Endothelial cell of umbilical vein (primary cell): ENCODE results near the gene TXNDC2.

Source experiments
- CTCF ChIP-seq, 2 donors: IDR thresholded peaks; 1 replicate in 1 of 2; 2 replicates in 1 of 2; pipeline ENCODE4 v1.5.1; 2011; ENCODE audit warnings: low read length in 2 of 2, mild to moderate bottlenecking in 2 of 2, moderate library complexity in 2 of 2, control low read depth in 1 of 2, inconsistent platforms in 1 of 2, low read depth in 1 of 2; ENCODE audit not compliant: insufficient read depth in 1 of 2; ENCODE audit errors: extremely low read depth in 1 of 2
- EZH2 ChIP-seq: IDR thresholded peaks from 2 replicates; pipeline ENCODE4 v1.6.1; 2012; ENCODE audit warnings: borderline replicate concordance, low read depth, mild to moderate bottlenecking, moderate library complexity, low read length, inconsistent platforms; ENCODE audit not compliant: severe bottlenecking
- FOS ChIP-seq: IDR thresholded peaks from 2 replicates; pipeline ENCODE4 v1.6.1; 2011; ENCODE audit warnings: mild to moderate bottlenecking, low read length, moderate library complexity, borderline replicate concordance; ENCODE audit not compliant: insufficient read depth
- GATA2 ChIP-seq: IDR thresholded peaks from 2 replicates; pipeline ENCODE4 v1.7.0; 2011; ENCODE audit warnings: low read depth, mild to moderate bottlenecking, moderate library complexity, mixed read lengths, low read length; ENCODE audit not compliant: insufficient read length, insufficient read depth
- JUN ChIP-seq: IDR thresholded peaks from 2 replicates; pipeline ENCODE4 v1.6.1; 2011; ENCODE audit warnings: borderline replicate concordance, low read depth; ENCODE audit not compliant: insufficient read length, insufficient read depth
- MYC ChIP-seq: IDR thresholded peaks from one replicate; pipeline ENCODE4 v1.6.1; 2011; ENCODE audit warnings: mild to moderate bottlenecking, low read depth, low read length
- POLR2A ChIP-seq: IDR thresholded peaks from 2 replicates; pipeline ENCODE4 v1.6.1; 2012; ENCODE audit warnings: low read depth, mild to moderate bottlenecking, control low read depth, low read length
- POLR2AphosphoS5 ChIP-seq: IDR thresholded peaks from 2 replicates; pipeline ENCODE4 v1.6.1; 2012; ENCODE audit warnings: low read depth, mild to moderate bottlenecking, control low read depth, low read length, moderate library complexity; ENCODE audit not compliant: insufficient read depth

- TF ChIP-seq POLR2A (no peak), FOS (no peak), CTCF (IDR thresholded peaks at IDR 0.05; ENCODE audit: extremely low read depth in 1 of 2, insufficient read depth in 1 of 2, low read depth in 1 of 2, low read length in 2 of 2) (no peak), EZH2 (no peak), POLR2AphosphoS5 (no peak), MYC (no peak), JUN (no peak), GATA2 (no peak)
Observed at GRCh38 chr18:9859232-9859631, 26.5 kb upstream of the TXNDC2 start.
